ENCODE measurements around the gene WARS2.

- TF ChIP-seq CTCF (IDR thresholded peaks at IDR 0.05) = no peak
- TF ChIP-seq POLR2A (IDR thresholded peaks at IDR 0.05) = no peak
Observed at GRCh38 chr1:119027759-119028158, 112.7 kb downstream of the WARS2 start.

Data from testis (tissue), 2 donors.